Sigmoid colon (tissue), 7 donors: ENCODE measurements around the gene RBM19. TPM values are rescaled to one million over a fixed set of nuclear protein-coding genes. Genes with fewer than 3 reads are reported as not detected.
"Not testable (repeated sequence)": the region's sequence is repeated elsewhere in the genome, so short reads cannot be mapped to it uniquely, and the experiment has no call there.

ENCODE experiments used
- DNase-seq: peaks from one replicate; pipeline ENCODE4 v3.0.0-alpha.2; 2019
- H3K27ac ChIP-seq, 4 donors: fragments of 200-600 bp; sonication (generic); one replicate each; pipeline ENCODE4 v1.5.1; 2016 to 2019; ENCODE audit warnings: mild to moderate bottlenecking in 1 of 4
- H3K27me3 ChIP-seq, 3 donors: fragments of 200-600 bp; sonication (generic); one replicate each; pipeline ENCODE4 v1.5.1; 2019; ENCODE audit warnings: mild to moderate bottlenecking in 1 of 3
- H3K36me3 ChIP-seq, 4 donors: fragments of 200-600 bp; sonication (generic); one replicate each; pipeline ENCODE4 v1.5.1; 2016 to 2019
- H3K4me1 ChIP-seq, 4 donors: fragments of 200-600 bp; sonication (generic); one replicate each; pipeline ENCODE4 v1.5.1; 2017 to 2019
- H3K4me3 ChIP-seq, 4 donors: fragments of 200-600 bp; sonication (generic); one replicate each; pipeline ENCODE4 v1.5.1; 2017 to 2019; ENCODE audit warnings: mild to moderate bottlenecking in 2 of 4, moderate library complexity in 1 of 4
- H3K9me3 ChIP-seq, 4 donors: fragments of 200-600 bp in 3 of 4; sonication (generic) in 3 of 4; one replicate each; pipeline versions ENCODE4 v1.5.1 to v1.6.1; 2013 to 2019
- EP300 ChIP-seq, 4 donors: sonication (generic); formaldehyde crosslinking; IDR thresholded peaks; one replicate each; pipeline ENCODE4 v1.6.1; 2017; ENCODE audit warnings: antibody characterized with exemption in 4 of 4
- POLR2A ChIP-seq, 2 donors: fragments of 450-650 bp; IDR thresholded peaks; one replicate each; pipeline ENCODE4 v1.6.1; 2016; ENCODE audit warnings: antibody characterized with exemption in 2 of 2, mild to moderate bottlenecking in 2 of 2, moderate library complexity in 2 of 2
- POLR2AphosphoS5 ChIP-seq, 4 donors: sonication (generic); formaldehyde crosslinking; IDR thresholded peaks; one replicate each; pipeline ENCODE4 v1.6.1; 2017; ENCODE audit warnings: antibody characterized with exemption in 4 of 4
- WGBS, 2 donors: extraction: QIAGEN DNeasy Blood & Tissue Kit; methylation state at CpG; one replicate each; pipeline ENCODE4 v1.1.7; 2013; 5-methylcytosine and 5-hydroxymethylcytosine counted together
- intact Hi-C: fragments of 100-400 bp; cut with DNase I; formaldehyde crosslinking; loops from one replicate; pipeline ENCODE4 v1.15.1; 2023
- polyA plus RNA-seq, 3 donors: library from polyadenylated mRNA; stranded (reverse); fragments of 200-250 nt; gene quantifications; one replicate each; pipeline ENCODE4 v1.2.3, GENCODE V29; 2013
- total RNA-seq, 4 donors: library from RNA; depleted of rRNA; stranded (reverse); fragments of >200 nt; gene quantifications; one replicate each; pipeline ENCODE4 v1.1.0, GENCODE V29; 2016
- TF ChIP-seq, protein P1 (sequence below), 4 experiments: fragments of 450-650 bp in 3 of 4; fragments of 200-600 bp in 1 of 4; IDR thresholded peaks; one replicate each; pipeline ENCODE4 v1.5.1; 2016 to 2019; ENCODE audit warnings: antibody characterized with exemption in 4 of 4, mild to moderate bottlenecking in 3 of 4, moderate library complexity in 2 of 4
- donor health status: healthy with polysubstance abuse.
- donor health status: Bipolar disorder and iron deficiency.
- donor health status: healthy.

The RBM19 gene
- total and polyA plus RNA-seq, 7 donors: 5.3 to 42.7 (median 23.6) TPM

DNA sequence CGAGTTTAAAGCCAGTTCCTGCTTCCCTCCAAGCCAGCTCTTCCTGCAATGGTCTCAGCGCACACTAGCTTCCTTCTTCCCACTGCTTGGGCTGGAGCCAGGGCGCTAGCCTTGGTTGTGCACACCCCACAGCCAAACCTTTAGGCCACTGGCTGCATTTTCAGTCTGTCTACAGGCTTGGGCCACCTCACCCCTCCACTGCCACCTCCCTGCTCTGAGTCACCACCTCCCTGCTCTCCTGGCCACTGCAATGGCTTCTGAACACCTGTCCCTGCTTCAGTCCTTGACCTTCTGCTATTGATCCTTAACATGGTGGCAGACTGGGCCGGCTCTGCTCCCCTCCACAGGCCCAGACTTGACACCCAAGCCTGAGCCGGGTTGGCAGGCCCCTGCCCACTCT is 151.1 kb downstream of the RBM19 start:
- TF ChIP-seq POLR2A (IDR thresholded peaks at IDR 0.05) (no peak), POLR2AphosphoS5 (IDR thresholded peaks at IDR 0.05) (no peak), EP300 (IDR thresholded peaks at IDR 0.05) (no peak)
- TF ChIP-seq, protein P1, sequence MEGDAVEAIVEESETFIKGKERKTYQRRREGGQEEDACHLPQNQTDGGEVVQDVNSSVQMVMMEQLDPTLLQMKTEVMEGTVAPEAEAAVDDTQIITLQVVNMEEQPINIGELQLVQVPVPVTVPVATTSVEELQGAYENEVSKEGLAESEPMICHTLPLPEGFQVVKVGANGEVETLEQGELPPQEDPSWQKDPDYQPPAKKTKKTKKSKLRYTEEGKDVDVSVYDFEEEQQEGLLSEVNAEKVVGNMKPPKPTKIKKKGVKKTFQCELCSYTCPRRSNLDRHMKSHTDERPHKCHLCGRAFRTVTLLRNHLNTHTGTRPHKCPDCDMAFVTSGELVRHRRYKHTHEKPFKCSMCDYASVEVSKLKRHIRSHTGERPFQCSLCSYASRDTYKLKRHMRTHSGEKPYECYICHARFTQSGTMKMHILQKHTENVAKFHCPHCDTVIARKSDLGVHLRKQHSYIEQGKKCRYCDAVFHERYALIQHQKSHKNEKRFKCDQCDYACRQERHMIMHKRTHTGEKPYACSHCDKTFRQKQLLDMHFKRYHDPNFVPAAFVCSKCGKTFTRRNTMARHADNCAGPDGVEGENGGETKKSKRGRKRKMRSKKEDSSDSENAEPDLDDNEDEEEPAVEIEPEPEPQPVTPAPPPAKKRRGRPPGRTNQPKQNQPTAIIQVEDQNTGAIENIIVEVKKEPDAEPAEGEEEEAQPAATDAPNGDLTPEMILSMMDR (IDR thresholded peaks at IDR 0.05): no peak
- Histone ChIP-seq H3K9me3 (peaks cover 0 to 3% (median 0%) of the 10 kb centered on the region in 4 donors), H3K27ac (no peak overlapping the region), H3K4me3 (no peak overlapping the region), H3K36me3 (peaks cover 0 to 21% (median 0%) of the 10 kb centered on the region in 4 donors), H3K4me1 (no peaks in the 10 kb centered on the region), H3K27me3 (no peaks in the 10 kb centered on the region)
- intact Hi-C loops: no loop called here
- DNase-seq: no peak
- WGBS, 2 donors: 87 to 89% methylated on average over 5 of the region's 5 CpGs

DNA sequence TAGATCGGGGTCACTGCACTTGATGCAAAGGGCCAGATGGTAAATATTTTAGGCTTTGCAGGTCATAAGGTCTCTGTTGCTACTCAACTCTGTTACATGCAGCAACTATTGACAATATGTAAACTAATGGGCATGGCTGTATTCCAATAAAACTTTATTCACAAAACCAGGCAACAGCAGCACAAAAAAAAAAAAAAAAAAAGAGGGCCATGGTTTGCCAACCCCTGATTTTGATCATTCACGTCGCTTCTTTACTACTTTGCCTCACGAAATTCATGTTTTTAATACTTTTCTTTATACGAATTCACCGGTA is 152.9 kb downstream of the RBM19 start:
- TF ChIP-seq EP300 (IDR thresholded peaks at IDR 0.05): no peak
- no peak for TF ChIP-seq POLR2A (IDR thresholded peaks at IDR 0.05)
- TF ChIP-seq POLR2AphosphoS5 (IDR thresholded peaks at IDR 0.05): no peak
- TF ChIP-seq, protein P1 (IDR thresholded peaks at IDR 0.05): no peak
- H3K4me1 ChIP-seq: no peaks in the 10 kb centered on the region
- H3K36me3 ChIP-seq: peaks cover 0 to 21% (median 0%) of the 10 kb centered on the region in 4 donors
- intact Hi-C loops: no loop called here
- H3K27ac ChIP-seq: no peak overlapping the region
- H3K9me3 ChIP-seq: peaks cover 0 to 3% (median 0%) of the 10 kb centered on the region in 4 donors
- no peak overlapping the region for H3K4me3 ChIP-seq
- DNase-seq: no peak
- 86 to 88% methylated on average over 6 of the region's 6 CpGs for WGBS, 2 donors
- no peaks in the 10 kb centered on the region for H3K27me3 ChIP-seq

DNA sequence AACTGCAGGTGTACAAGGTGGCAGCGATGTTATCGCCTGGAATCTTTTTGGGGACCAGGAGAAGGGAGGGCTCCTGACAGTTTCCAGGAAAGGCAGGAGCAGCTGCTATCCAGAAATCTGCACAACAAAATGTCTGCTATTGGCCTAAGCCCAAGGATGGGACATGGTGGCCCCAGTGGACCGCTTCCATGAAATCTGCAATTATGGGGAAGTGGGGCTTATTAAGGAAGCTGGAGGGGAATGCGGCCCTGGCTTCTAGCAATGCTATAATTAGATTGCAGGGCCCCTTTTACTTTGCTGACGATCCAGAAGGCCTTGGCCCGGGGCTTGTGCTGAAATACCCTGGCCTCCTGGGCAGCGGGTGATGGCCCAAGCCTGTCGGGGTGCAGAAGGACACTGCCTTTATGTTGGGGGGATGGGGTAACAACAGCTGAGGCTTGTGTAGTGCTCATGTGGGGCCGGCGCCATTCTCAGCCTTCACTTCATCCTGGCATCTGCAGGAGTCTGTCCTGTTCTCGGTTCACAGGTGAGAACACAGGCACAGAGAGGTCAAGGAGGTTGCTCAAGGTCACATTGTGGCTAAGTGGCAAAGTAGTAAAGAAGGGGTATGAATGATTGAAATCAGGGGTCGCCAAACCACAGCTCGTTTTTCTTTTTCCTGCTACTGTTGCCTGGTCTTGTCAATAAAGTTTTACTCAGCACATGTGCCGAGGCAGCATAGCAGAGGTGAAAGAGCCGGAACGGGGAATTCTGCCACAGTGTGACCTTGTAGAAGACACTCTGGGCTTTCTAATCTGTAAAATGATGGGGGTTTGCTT is 153.5 kb downstream of the RBM19 start:
- peaks cover 0 to 3% (median 0%) of the 10 kb centered on the region in 4 donors for H3K9me3 ChIP-seq
- peaks cover 0 to 18% (median 0%) of the 10 kb centered on the region in 4 donors for H3K36me3 ChIP-seq
- TF ChIP-seq POLR2A (IDR thresholded peaks at IDR 0.05) (no peak), EP300 (IDR thresholded peaks at IDR 0.05) (no peak), POLR2AphosphoS5 (IDR thresholded peaks at IDR 0.05) (no peak)
- TF ChIP-seq, protein P1 (IDR thresholded peaks at IDR 0.05): no peak
- H3K27ac ChIP-seq: no peak overlapping the region
- H3K4me3 ChIP-seq: no peak overlapping the region
- DNase-seq: no peak
- no peaks in the 10 kb centered on the region for H3K27me3 ChIP-seq
- H3K4me1 ChIP-seq: no peaks in the 10 kb centered on the region
- WGBS, 2 donors: 88 to 95% methylated on average over 16 of the region's 16 CpGs
- intact Hi-C loops: no loop called here

DNA sequence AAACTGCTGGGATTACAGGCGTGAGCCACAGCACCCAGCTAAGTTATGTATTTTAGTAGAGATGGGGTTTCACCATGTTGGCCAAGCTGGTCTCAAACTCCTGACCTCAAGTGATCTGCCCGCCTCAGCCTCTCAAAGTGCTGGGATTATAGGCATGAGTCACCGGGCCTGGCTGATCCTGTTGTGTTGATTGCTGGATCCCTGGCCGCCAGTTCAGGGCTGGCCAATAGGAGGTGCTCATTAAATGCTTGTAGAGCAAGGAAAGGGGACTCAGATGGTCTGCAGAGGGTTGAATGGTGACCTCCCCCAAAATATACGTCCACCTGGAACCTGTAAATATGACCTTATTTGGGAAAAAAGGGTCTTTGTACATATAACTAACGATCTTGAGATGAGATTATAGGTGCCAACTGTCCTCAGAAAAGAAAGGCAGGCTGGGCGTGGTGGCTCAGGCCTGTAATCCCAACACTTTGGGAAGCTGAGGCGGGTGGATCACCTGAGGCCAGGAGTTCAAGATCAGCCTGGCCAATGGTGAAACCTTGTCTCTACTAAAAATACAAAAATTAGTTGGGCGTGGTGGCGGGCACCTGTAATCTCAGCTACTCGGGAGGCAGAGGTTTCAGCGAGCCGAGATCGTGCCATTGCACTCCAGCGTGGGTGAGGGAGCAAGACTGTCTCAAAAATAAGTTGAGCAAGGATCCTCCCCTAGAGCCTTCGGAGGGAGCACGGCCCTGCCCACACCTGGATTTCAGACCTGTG is 156.5 kb downstream of the RBM19 start:
- DNase-seq, intact Hi-C loops, H3K9me3 ChIP-seq, H3K4me1 ChIP-seq, H3K36me3 ChIP-seq, H3K27me3 ChIP-seq, H3K27ac ChIP-seq, H3K4me3 ChIP-seq: not testable (repeated sequence)
- 93 to 94% methylated on average over 17 of the region's 17 CpGs for whole genome bisulfite sequencing, 2 donors
